Superior temporal gyrus (tissue), 1 donor: ENCODE data around the gene ITPA.
"Not testable (repeated sequence)": the region's sequence is repeated elsewhere in the genome, so short reads cannot be mapped to it uniquely, and the experiment has no call there.

Source experiments
- DNase-seq: peaks from one replicate; pipeline ENCODE4 v3.0.0-alpha.2; 2016; ENCODE audit errors: extremely low spot score

The ITPA gene

DNA sequence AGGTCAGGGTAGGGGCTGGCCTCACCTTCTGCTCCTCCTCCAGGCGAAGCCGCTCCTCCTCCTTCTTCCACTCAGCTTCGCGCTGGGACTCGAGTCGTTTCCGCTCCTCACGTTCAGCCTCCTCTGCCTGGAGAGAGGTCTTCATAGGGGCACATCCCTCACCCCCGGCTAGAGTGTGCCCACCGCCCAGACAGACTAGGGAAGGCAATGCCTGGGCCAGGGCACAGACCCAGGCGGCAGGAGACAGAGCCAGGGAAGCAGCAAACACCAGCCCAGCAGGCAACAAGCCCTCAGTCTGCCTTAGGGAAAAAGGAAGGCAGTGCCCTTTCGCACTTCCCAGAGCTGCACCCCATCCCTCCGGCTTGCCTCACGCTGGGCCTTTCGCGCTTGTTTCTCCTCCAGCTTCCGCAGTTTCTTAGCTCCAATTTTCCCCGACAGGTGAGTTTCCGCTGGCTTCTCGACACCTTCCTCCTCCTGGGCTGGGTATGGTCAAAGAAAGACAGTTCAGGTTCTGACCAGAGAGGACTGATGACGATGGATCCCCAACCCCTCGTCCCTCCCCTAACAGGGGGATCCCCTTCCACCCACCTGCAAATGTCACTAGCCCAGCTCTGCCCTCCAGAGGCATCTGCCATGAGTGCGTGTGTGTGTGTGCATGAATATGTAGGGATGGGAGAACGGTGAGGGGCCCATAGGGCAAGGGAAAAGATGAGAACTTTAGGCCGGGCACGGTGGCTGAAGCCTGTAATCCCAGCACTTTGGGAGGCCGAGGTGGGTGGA lies 9.1 kb upstream of the ITPA start:
- no peak for DNase-seq

DNA sequence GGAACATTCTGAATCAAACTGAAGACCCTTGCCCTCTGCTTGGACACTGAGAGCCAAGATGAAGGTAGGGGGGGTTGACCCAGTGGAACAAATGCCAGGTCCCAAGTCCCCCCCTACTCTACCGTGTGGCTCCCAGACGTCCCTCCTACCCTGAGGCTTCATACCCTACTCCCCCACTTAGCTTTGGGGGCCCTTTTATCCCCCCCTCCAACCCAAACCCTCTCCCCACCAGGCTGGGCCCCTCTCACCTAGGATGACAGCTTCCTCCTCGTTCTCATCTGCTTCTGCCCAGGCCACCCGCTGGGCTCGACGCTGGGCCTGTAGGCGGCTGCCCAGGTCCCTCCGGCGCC lies 6.4 kb upstream of the ITPA start:
- no peak for DNase-seq

DNA sequence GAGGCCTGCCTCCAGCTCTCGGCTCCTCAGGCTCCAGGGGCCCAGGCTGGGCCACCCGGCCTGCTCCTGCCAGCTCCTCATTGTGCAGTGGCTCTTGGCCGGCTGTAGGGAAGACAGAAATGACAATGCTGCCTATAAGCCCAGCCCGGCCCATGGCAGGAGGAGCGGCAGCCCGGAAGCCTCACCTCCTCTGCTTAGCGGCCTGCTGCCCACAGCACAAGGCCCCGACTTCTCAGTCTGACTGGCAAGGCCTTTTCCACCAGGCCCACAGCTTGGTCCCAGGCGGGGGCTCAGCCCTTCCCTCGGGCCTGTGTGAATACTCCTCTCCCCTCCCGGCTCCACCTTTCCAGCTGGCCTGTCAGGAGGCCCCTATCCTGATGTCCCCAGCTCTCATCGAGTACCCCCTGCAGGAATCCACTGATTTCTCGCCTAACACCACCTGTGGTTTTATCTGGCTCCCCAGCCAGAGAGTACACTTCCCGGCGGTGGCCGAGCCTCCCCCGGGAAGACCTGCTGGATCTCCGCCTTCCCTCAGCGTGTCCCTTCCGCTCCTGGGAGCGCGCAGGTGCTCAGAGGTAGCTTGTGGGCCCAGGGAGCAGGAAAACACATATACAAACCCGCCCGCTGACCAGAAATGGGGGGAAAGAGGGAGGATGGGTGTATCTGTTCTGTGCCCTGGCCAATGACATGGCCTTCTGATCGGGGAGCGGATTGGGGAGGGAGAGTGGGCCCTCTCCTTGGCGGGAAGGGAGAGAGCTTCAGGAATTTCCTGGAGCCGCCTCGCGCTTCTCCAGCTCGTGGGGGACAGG lies 5.8 kb upstream of the ITPA start:
- DNase-seq: no peak

DNA sequence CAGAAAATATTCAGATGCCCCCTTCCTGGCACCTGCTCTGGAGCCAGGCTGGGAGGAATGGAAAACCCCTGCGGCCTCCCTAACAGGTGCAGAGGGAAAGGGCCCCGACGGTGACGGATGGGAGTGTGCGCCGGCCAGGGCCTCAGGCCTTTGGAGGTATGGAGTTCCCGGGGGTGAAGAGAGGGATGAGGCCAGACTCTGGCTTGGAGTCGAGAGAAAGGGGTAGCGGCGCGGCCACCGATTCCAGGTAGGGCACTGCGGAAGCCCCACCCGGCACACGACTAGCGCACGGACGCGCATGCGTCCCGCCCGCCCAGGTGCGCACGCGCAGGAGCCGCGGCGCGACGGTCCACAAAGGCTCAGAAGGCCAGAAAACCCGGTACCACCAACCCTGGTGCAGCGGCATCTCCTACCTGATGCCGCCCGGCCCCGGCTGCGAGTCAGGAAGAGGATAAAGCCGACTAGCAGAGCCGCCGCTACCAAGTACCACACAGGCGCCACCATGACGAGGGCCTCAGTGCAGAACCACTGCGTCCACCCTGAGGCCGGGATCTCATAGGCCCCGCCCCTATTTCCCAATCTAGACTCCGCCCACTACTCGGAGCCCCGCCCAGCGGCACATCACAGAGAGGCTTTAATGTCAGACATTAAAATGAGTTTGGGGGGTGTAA lies 5.0 kb upstream of the ITPA start, which contains the start of gene DDRGK1:
Gene DDRGK1, minus strand, starts transcription at position 559 of the 671 bp plus-strand sequence. Its CDS starts 55 bp downstream, at position 504.
- peak; percentile 91 for DNase-seq

DNA sequence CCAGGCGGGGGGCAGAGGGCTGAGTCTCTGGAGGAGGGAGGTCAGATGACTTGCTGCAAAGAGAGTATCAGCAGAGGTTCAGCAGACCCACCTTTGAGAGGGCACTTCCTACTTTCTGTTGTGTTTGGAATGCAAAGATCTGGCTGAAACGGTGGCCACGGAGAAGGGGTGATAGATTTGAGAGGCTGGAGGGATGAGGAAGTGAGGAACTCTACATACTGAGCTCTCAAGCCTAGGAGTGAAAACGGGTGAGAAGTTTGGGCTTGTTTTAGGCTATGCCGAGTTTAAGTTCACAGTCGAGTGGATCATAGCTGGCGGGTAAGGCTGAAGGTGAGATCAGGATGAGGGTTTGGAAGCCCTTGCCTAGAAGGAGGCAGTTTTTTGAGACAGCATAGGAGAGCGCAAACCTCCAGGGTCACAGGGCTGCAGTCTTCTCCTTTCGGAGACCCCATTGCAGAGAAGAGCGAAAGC lies 477 bp upstream of the ITPA start:
- peak; percentile 20 for DNase-seq

DNA sequence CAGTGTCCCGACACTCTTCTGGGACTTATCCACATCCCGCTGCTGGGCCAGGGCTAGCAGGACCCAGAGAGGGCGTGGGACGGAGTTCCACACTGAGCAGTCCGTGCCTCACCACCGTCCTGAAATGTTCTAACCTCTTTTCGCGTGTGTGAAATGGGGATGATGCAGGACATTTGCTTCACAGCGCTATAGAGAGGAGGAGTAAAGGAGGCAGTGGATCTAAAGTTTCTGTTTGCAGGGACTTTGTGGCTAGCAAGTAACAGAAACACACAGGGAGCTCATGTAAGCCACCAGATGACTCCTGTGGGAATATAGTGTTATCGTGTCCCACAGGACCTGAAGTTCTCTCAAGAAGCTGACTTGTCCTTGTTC lies 634 bp downstream of the ITPA start:
- peak; percentile 23 for DNase-seq

DNA sequence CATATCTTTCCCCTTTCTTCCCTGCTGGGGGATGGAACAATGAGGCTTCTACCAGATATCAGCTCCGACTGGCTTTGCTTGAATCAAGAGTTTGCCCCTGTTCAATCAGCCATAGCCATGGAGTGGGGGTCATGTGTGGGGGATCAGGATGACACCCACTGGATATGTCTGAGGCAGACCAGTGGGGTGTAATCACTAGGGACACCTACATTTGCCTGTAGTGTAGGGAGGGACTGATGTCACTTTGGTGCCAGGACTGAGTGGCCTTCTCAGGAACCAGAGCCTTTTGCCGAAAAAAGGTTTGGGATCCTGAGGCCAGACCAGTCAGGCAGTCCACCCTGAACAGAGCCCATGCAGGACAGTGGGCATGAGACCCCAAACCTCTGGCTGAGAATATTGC lies 1.0 kb downstream of the ITPA start:
- no peak for DNase-seq

DNA sequence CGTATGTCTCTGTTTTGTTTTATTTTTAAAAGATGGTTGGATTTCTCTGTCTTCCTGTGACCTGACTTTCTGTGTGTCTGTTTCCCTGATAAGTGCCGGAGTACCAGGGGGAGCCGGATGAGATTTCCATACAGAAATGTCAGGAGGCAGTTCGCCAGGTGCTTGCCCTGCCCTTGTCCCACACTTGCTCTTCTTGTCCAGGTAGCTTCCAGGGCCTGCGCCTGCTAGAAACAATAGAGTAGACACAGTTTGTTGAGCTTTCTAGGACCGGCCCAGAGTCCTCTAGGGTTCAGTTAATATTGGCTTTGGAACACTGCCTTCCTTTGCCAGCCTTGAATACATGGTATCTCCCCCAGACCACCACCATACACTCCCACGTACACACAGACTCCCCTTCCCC lies 3.9 kb downstream of the ITPA start:
- no peak for DNase-seq

DNA sequence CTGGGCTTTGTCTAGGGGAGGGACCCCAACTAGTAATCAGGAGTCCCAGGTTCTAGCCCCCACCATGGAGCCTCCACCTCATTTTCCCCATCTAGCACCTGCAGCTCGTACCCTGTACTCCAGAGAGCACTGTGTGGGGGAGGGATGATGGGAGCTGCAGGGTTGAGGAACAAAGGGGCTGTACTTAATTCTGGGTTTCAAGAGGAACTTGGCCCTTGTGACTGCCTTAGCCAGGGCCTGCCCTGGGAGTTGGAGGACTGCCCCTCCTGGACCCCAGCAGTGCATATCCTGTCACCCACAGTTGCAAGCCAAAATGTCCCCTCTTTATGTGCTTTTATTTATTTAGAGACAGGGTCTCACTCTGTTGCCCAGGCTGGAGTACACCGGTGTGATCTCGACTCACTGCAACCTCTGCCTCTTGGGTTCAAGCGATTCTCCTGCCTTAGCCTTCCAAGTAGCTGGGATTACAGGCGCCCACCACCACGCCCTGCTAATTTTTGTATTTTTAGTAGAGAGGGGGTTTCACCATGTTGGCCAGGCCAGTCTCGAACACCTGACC lies 6.1 kb downstream of the ITPA start:
- not testable (repeated sequence) for DNase-seq

DNA sequence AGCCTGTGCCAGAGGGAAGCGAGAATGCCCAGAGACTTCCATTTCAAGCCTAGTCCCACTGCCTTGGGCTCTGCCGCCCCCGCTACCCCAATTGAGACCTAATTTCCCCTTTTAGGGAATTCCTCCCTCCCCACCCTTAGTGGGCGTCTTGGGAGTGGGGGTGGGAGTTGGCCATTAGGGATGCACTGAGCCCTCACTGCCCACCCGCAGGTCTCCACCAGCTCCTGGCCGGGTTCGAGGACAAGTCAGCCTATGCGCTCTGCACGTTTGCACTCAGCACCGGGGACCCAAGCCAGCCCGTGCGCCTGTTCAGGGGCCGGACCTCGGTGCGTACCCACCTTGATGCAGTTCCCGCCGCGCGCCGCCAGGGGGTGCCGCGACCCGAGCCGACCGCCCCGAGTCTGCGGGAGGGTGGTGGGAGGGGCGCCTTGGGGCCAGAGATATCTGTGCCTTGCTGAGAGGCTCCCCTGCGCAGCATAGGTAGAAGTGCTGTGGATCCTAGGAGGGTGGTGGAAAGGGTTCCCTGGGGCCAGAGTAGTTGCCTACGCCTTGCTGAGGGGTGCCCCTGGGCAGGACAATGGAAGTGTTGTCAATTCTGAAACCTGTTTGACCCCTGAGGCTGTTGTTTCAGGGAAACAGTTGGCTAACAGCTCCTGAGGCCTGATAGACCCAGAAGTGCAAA lies 9.2 kb downstream of the ITPA start:
- DNase-seq: no peak

DNA sequence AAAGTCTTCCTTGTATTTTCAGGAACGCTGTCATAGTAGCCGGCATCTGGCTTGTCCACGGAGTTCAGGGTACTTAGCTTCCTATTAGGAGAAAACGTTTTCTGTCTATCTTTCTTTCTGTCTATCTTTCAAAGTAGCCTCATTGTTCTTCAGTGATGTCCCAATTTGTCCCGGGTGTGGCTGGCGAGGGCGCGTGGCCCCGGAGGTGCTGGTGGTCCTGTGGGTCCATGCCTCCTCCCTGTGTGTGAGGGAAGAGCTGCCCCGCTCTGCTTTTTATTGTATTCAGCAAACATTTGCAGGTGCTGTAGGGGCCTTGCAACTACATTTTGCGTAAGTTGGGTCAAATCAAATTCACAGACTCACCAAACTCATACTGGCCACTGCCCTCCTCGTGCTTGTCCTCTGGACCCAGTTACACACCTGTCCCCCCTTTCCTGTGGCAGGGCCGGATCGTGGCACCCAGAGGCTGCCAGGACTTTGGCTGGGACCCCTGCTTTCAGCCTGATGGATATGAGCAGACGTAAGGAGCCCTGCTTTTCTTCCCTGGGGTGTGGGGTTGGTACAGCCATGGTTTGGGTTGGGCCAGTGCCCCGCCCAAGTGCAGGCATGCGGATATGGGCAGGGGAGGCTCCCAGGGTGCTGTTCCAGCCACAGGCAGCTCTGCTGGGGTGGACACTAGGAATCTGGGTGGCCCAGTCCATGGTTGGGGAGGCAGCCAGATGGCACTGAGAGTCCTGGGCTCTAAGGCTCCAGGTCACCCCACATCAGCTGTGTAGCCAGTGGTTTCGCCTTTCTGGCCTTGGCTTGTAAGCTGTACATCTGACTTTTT lies 12.3 kb downstream of the ITPA start:
- no peak for DNase-seq

DNA sequence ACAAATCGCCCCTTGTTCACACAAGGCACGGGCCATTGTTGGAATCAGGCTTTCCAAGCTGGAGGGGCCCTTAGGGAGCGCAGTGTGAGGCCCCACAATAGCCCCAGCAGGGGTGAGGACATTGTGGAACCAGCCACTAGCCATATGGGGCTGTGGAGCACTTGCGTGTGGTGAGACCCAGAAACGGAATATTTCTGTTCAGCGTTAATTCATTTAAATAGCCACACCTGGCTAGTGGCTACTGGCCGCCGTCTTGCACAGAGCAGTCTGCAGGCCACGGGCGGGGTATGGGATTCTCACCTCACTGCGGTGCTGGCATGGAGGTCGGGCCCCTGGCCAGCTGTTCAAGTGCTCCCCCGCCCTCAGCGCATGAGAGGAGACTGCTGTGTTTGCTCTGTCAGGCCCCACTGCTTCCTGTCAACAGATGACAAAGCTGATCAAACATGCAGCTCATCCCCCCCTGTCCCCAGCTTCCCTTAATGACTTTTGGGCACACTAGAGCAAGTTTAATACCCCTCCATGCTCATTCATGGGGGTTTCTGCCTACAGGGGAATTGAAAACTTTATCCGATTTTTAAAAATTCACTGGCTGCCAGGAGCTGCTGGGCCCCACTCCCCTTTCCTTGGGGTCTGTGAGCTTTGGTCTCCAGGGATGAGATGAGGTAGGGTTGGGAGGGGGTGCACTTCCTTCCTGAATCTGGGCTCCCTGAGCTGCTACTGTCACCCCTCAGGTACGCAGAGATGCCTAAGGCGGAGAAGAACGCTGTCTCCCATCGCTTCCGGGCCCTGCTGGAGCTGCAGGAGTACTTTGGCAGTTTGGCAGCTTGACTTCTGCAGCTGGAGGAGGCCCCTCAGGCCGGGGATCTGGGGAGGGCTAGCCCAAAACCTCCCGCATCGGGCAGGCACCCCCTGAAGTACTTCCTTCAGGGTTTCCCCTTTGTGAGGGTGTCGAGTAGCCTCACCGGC lies 13.6 kb downstream of the ITPA start:
- no peak for DNase-seq

DNA sequence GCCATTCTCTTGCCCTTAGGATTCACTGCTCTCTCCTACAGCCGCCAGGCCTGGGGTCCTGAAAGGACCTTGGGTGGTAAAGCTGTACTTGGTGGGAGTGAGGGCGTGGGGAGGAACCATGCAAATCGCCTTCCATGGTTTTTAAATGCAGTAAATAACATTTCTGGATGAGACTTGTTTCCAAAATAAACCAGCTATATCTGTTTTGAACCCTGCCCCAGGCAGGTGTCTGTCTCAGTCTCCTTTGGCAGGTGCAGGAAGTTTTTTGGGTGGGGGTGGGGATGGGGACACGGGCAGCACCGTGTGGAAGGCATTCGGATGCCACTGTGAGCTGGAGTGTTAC lies 14.3 kb downstream of the ITPA start:
- DNase-seq: no peak

DNA sequence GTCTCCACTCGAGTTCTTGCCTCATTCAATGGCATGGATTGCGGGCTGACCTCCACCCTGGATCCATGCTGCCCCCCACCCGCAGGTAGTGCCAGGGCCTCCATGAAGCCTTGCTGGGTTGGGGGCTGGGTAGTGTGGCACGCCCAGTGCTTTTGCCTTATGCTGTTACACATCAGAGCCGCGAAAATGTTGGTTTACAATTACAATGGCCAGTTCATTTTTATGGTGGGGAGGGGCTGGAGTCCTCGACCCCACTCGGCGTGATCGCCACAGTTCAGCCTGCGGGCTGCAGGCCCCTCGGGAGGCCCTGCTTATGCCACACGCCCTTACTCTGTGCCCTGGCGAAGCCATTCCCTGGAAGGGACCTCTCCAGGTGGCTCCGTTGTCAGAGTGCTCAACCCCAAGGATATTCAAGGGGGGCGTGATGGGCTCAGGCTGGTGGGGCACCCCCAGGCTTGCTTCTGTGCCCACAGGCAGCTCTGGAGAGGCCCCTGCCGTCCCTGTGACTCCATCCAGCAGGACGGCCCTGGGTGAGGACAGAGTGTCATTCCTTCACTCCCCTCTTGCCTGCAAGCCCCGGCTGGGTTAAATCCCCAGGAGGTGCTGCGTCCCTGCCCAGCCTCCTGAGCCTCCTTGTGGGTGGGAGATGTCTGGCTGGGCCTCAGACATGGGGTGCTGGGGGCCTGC lies 14.8 kb downstream of the ITPA start:
- no peak for DNase-seq

DNA sequence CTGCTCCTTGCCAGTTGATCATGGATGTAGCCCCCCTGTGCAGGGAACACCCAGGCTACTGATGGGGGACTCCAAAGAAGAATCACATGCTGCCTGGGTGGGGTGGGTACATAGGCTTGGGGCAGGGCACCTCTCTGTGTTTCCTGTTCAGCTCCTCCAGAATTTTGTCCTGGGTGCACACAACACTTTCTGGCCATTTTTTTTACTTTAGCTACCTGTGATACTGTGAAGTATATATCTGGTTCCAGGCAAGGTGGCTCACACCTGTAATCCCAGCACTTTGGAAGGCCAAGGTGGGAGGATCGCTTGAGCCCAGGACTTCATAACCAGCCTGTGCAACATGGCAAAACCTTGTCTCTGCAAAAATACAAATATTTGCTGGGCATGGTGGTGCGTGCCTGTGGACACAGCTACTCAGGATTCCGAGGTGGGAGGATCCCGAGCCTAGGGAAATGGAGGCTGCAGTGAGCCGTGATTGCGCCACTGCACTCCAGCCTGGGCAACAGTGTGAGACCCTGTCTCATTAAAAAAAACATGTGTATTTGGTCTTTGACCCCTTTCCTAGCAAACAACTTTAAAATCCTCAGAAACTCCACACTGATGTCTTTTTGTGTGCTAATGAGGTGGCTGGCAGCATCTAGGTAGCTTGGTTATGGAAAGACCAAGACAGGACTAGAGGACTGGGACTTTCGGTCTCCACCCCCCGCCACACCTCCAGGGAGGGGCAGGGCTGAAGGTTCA lies 15.6 kb downstream of the ITPA start:
- no peak for DNase-seq

DNA sequence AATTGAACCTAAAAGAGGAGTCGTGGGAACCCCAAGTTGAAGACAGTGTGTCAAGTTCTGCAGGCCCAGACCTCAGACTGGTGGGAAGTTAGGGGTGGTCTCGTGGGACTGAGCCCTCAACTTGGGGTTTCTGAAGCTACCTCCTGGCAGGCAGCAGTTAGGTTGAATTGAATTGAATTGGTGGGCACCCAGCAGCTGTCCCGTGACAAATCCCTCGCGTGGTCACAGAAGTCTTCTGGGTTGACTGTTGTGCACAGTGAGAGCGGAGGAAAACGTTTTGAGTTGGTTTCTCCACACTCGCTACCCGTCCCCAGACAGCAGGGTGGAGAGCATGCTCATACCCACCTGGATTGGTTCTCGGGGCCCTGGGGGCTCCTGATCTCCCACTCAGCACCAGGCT lies 16.8 kb downstream of the ITPA start:
- DNase-seq: no peak

DNA sequence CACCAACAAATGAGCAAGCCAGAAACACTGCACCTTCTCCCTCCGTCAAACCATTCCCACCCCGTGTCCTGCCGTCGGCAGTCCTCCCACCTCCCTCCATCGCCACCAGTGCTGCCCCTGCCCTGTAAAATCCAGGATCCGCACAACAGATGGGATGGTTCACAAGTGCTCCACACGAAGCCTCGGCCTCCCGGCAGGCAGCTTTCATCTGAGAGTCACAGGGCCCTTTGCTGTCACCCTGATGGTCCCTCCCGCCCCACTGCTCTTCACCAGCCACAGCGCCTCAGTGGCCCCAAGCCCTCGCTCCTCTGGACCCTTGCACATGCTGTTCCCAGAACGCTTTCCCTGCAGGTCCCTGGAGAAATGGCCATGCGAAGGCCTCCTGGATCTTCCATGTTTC lies 17.6 kb downstream of the ITPA start:
- DNase-seq: no peak

DNA sequence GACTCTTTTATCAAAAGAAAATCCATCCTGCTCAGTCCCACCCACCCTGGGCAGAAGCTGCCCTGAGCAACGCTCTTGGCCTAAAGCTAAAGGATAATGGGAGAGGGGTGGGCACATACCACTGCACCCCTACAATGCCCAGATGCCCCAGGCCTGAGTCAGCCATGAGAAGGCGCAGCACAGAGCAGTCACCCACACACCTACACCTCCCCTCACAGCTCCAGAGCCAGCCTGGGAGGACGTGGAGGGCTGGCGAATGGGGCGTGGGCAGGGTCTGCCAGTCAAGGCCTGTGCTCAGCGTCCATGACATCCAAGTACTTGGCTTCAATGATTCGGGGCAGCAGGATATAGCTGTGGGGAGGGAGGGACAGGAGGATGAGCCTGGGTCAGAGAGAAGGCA lies 18.2 kb downstream of the ITPA start:
- no peak for DNase-seq
